H1 (cell line): ENCODE data around the gene RHOT1. TPM values are rescaled to one million over a fixed set of nuclear protein-coding genes. Genes with fewer than 3 reads are reported as not detected.
A peak's percentile ranks its signal among the peaks of the same experiment; 100 is the strongest.

ENCODE experiments used
- CTCF ChIA-PET: fragments of 300-600 bp; sonication (Branson Sonifier 250); formaldehyde crosslinking; loops from one replicate; lab custom pipeline; 2021; ENCODE audit not compliant: partially characterized antibody; lab: Charles Lee
- POLR2A ChIA-PET: fragments of 300-600 bp; sonication (Branson Sonifier 250); formaldehyde crosslinking; loops from one replicate; lab custom pipeline; 2021; ENCODE audit warnings: inconsistent platforms; ENCODE audit not compliant: partially characterized antibody; lab: Charles Lee
- DNase-seq, 2 experiments: peaks; one replicate each; pipeline versions ENCODE4 v3.0.0 to v3.0.0-alpha.2; 2010 to 2022; ENCODE audit warnings: low spot score in 2 of 2, low read depth in 1 of 2, mixed read lengths in 1 of 2
- FAIRE-seq: peaks from 2 replicates; lab custom pipeline; 2011; peaks lifted over from hg19 to GRCh38; lab: Jason Lieb, UNC
- H2AFZ ChIP-seq: 2 replicates; pipeline ENCODE4 v1.8.1; 2012; ENCODE audit warnings: low read length, inconsistent platforms
- H2AK5ac ChIP-seq: 2 replicates; pipeline ENCODE4 v1.6.1; 2013; ENCODE audit warnings: low read depth, low read length
- H2BK120ac ChIP-seq: replicated peaks from 2 replicates; pipeline ENCODE3; 2013; ENCODE audit warnings: low read depth, low read length, inconsistent platforms
- H2BK12ac ChIP-seq: 2 replicates; pipeline ENCODE4 v1.6.1; 2013; ENCODE audit warnings: low read depth, low read length
- H2BK15ac ChIP-seq: 2 replicates; pipeline ENCODE4 v1.6.1; 2013; ENCODE audit warnings: low read length
- H2BK20ac ChIP-seq: 2 replicates; pipeline ENCODE4 v1.6.1; 2013; ENCODE audit warnings: low read length
- H2BK5ac ChIP-seq: 2 replicates; pipeline ENCODE4 v1.6.1; 2013; ENCODE audit warnings: low read depth, low read length
- H3K14ac ChIP-seq: 2 replicates; pipeline ENCODE4 v1.6.1; 2013; ENCODE audit warnings: inconsistent platforms; ENCODE audit not compliant: insufficient read length
- H3K18ac ChIP-seq: 2 replicates; pipeline ENCODE4 v1.6.1; 2013; ENCODE audit warnings: low read length; ENCODE audit errors: extremely low read depth
- H3K23ac ChIP-seq: 2 replicates; pipeline ENCODE4 v1.6.1; 2013; ENCODE audit warnings: inconsistent platforms; ENCODE audit not compliant: insufficient read length
- H3K23me2 ChIP-seq: 2 replicates; pipeline ENCODE4 v1.6.1; 2013; ENCODE audit warnings: low read depth, low read length
- H3K27ac ChIP-seq: 2 replicates; pipeline ENCODE4 v1.6.1; 2011; ENCODE audit warnings: low read depth, low read length, inconsistent platforms
- H3K27me3 ChIP-seq, 4 experiments: replicated peaks in 1 of 4; 1 replicate in 1 of 4; 2 replicates in 3 of 4; pipeline versions ENCODE4 v1.6.1 to v1.8.1; 2011 to 2013; ENCODE audit warnings: low read length in 3 of 4, mild to moderate bottlenecking in 3 of 4, inconsistent platforms in 2 of 4, mixed read lengths in 2 of 4, moderate library complexity in 1 of 4; ENCODE audit not compliant: control insufficient read depth in 3 of 4, insufficient read depth in 3 of 4; ENCODE audit errors: extremely low read depth in 1 of 4
- H3K36me3 ChIP-seq, 4 experiments: 2 replicates each; pipeline versions ENCODE4 v1.6.1 to v1.8.1; 2011 to 2013; ENCODE audit warnings: mild to moderate bottlenecking in 4 of 4, low read length in 3 of 4, moderate library complexity in 2 of 4, control low read depth in 1 of 4, inconsistent platforms in 1 of 4; ENCODE audit not compliant: insufficient read depth in 4 of 4, control insufficient read depth in 2 of 4
- H3K4ac ChIP-seq: replicated peaks from 2 replicates; pipeline ENCODE3; 2013; ENCODE audit warnings: low read length, low read depth, mixed read lengths, inconsistent platforms; ENCODE audit not compliant: insufficient read length
- H3K4me1 ChIP-seq, 4 experiments: replicated peaks in 1 of 4; 1 replicate in 1 of 4; 2 replicates in 3 of 4; pipeline versions ENCODE4 v1.6.1 to v1.8.1; 2011 to 2013; ENCODE audit warnings: low read length in 3 of 4, inconsistent platforms in 2 of 4, mixed read lengths in 1 of 4; ENCODE audit not compliant: insufficient read depth in 4 of 4, control insufficient read depth in 3 of 4
- H3K4me2 ChIP-seq, 2 experiments: 2 replicates each; pipeline versions ENCODE4 v1.6.1 to v1.8.1; 2011 to 2013; ENCODE audit warnings: low read depth in 2 of 2, low read length in 2 of 2, control low read depth in 1 of 2, inconsistent platforms in 1 of 2, mild to moderate bottlenecking in 1 of 2; ENCODE audit not compliant: insufficient read depth in 1 of 2
- H3K4me3 ChIP-seq, 4 experiments: fragments of 200-600, 300-600 bp in 1 of 4; sonication (generic), shearing (Covaris generic), sonication (Bioruptor Twin) in 1 of 4; 2 replicates each; pipeline versions ENCODE4 v1.5.1 to v1.8.1; 2011 to 2016; ENCODE audit warnings: low read length in 4 of 4, low read depth in 3 of 4, control low read depth in 2 of 4, inconsistent platforms in 2 of 4, mild to moderate bottlenecking in 2 of 4, mixed read lengths in 1 of 4, moderate library complexity in 1 of 4; ENCODE audit not compliant: insufficient read depth in 2 of 4; ENCODE audit errors: extremely low read depth in 1 of 4
- H3K56ac ChIP-seq: replicated peaks from 2 replicates; pipeline ENCODE3; 2013; ENCODE audit warnings: low read depth, mild to moderate bottlenecking, mixed read lengths, low read length, inconsistent platforms; ENCODE audit not compliant: insufficient read length
- H3K79me1 ChIP-seq: 2 replicates; pipeline ENCODE4 v1.6.1; 2013; ENCODE audit warnings: low read depth, low read length, control low read depth
- H3K79me2 ChIP-seq, 2 experiments: 2 replicates each; pipeline versions ENCODE4 v1.6.1 to v1.8.1; 2012 to 2013; ENCODE audit warnings: low read length in 2 of 2, mild to moderate bottlenecking in 2 of 2, inconsistent platforms in 1 of 2; ENCODE audit not compliant: insufficient read depth in 2 of 2, control insufficient read depth in 1 of 2
- H3K9ac ChIP-seq, 4 experiments: replicated peaks in 1 of 4; 1 replicate in 1 of 4; 2 replicates in 3 of 4; pipeline versions ENCODE4 v1.6.1 to v1.8.1; 2011 to 2013; ENCODE audit warnings: low read depth in 3 of 4, low read length in 3 of 4, control low read depth in 2 of 4, mild to moderate bottlenecking in 2 of 4, moderate library complexity in 2 of 4, inconsistent platforms in 1 of 4; ENCODE audit errors: extremely low read depth in 1 of 4
- H3K9me3 ChIP-seq, 2 experiments: 2 replicates each; pipeline versions ENCODE4 v1.6.1 to v1.8.1; 2012 to 2013; ENCODE audit warnings: mild to moderate bottlenecking in 2 of 2, moderate library complexity in 2 of 2, control low read depth in 1 of 2, inconsistent platforms in 1 of 2, low read depth in 1 of 2, low read length in 1 of 2, mixed read lengths in 1 of 2; ENCODE audit not compliant: insufficient read depth in 2 of 2
- H4K20me1 ChIP-seq, 2 experiments: replicated peaks in 1 of 2; 2 replicates each; pipeline versions ENCODE3 to v1.8.1; 2011 to 2013; ENCODE audit warnings: inconsistent platforms in 2 of 2, low read length in 2 of 2, mild to moderate bottlenecking in 1 of 2; ENCODE audit not compliant: insufficient read depth in 2 of 2, control insufficient read depth in 1 of 2
- H4K5ac ChIP-seq: 2 replicates; pipeline ENCODE4 v1.6.1; 2013; ENCODE audit warnings: low read length, low read depth, mixed read lengths, inconsistent platforms; ENCODE audit not compliant: insufficient read length
- H4K8ac ChIP-seq: 2 replicates; pipeline ENCODE4 v1.8.0; 2013; ENCODE audit warnings: mild to moderate bottlenecking, moderate library complexity, low read length, inconsistent platforms; ENCODE audit not compliant: insufficient read depth; ENCODE audit errors: extremely low read depth
- H4K91ac ChIP-seq: replicated peaks from 2 replicates; pipeline ENCODE3; 2013; ENCODE audit warnings: low read length, mixed read lengths, inconsistent platforms; ENCODE audit not compliant: insufficient read length
- RNF2 ChIP-seq: fragments of 200-900, 300-1000 bp; sonication (generic); IDR thresholded peaks from 2 replicates; pipeline ENCODE4 v1.7.1; 2016; ENCODE audit warnings: borderline replicate concordance, low read depth, mild to moderate bottlenecking, antibody characterized with exemption, low read length; ENCODE audit not compliant: poor library complexity, severe bottlenecking; ENCODE audit errors: missing control alignments
- WGBS, 2 experiments: shearing (Covaris generic) in 1 of 2; methylation state at CpG; one replicate each; pipeline versions ENCODE4 v1.1.6 to v1.1.7; 2013 to 2015; ENCODE audit warnings: low lambda C conversion rate in 2 of 2, mixed read lengths in 2 of 2, inconsistent platforms in 1 of 2, low coverage in 1 of 2, missing lambda C conversion rate in 1 of 2; ENCODE audit not compliant: insufficient replicate concordance in 2 of 2, insufficient coverage in 1 of 2, insufficient read length in 1 of 2; ENCODE audit errors: extremely low coverage in 1 of 2, missing lambda C conversion rate in 1 of 2; 5-methylcytosine and 5-hydroxymethylcytosine counted together
- polyA plus RNA-seq, 7 experiments: library from polyadenylated mRNA; depleted of rRNA in 3 of 7; stranded (reverse) in 5 of 7; unstranded in 2 of 7; fragments of >200 nt in 5 of 7; fragments of 200-250 nt in 2 of 7; gene quantifications; 1 replicate in 5 of 7; 2 replicates in 1 of 7; 4 replicates in 1 of 7; pipeline versions ENCODE4 v1.2.1 to v1.2.3, GENCODE V29; 2011 to 2013; ENCODE audit warnings: missing spikeins in 2 of 7, mixed read lengths in 2 of 7
- total RNA-seq: library from RNA; stranded (reverse); fragmentation: NEBNext Ultra II Directional; extraction: Animal tissue kit (Norgen Biotek cat#: 25700); gene quantifications from 2 replicates; pipeline ENCODE4 v1.2.1, GENCODE V29; 2021

The RHOT1 gene
- total and polyA plus RNA-seq, 2 of the 8 experiments (the other 6 are each of a cell fraction or from before 2014, with no cell fraction given), result 34.2 to 38.2 TPM

- H2BK20ac ChIP-seq, result no peak overlapping the region
- H3K4me1 ChIP-seq, result peaks cover 0 to 5% (median under 1%) of the 10 kb centered on the region in 4 experiments; a peak in 4 of 7 replicates
- H3K14ac ChIP-seq, result no peak overlapping the region
- no peak overlapping the region; the same call in 1 of the 2 replicates for H3K18ac ChIP-seq
- no peak overlapping the region for H3K4ac ChIP-seq
- no peak for DNase-seq
- peak overlapping the region; percentile 35; the same call in 1 of the 2 replicates for H2BK12ac ChIP-seq
- TF ChIP-seq RNF2, result no peak
- TF ChIP-seq, all 59 proteins: peak for 0
- no peaks in the 10 kb centered on the region for H3K23me2 ChIP-seq
- H2BK5ac ChIP-seq, result no peak overlapping the region
- WGBS, 2 experiments, result 91% methylated on average over 13 of the region's 13 CpGs; no CpG with 5 or more reads in 1 of the 2 experiments
- FAIRE-seq, result no peak
- no peak overlapping the region for H3K9ac ChIP-seq
- H3K23ac ChIP-seq, result no peak overlapping the region
- H4K20me1 ChIP-seq, result no peaks in the 10 kb centered on the region
- H4K8ac ChIP-seq, result no peak overlapping the region
- H2BK120ac ChIP-seq, result no peak overlapping the region
- POLR2A ChIA-PET, result interaction anchor here (1.4 to 1.9 kb wide), 2 partner anchors 10 to 17 kb away, joined by 4 to 6 read pairs; partner anchors contain the start of gene RHOT1
- H3K79me1 ChIP-seq, result no peaks in the 10 kb centered on the region
- H3K9me3 ChIP-seq, result no peaks in the 10 kb centered on the region
- H3K4me2 ChIP-seq, result no peak overlapping the region
- H2AFZ ChIP-seq, result no peak overlapping the region
- H4K91ac ChIP-seq, result no peak overlapping the region
- no peaks in the 10 kb centered on the region for H3K36me3 ChIP-seq
- H3K79me2 ChIP-seq, result no peaks in the 10 kb centered on the region
- no peak overlapping the region for H2AK5ac ChIP-seq
- no peak overlapping the region for H4K5ac ChIP-seq
- peak overlapping the region; percentile 65; the same call in 1 of the 2 replicates for H2BK15ac ChIP-seq
- CTCF ChIA-PET, result interaction anchor here (0.6 to 2.9 kb wide), 10 partner anchors 8 to 432 kb away, joined by 3 to 14 read pairs (median 3); no protein-coding TSS in a partner anchor
- no peak overlapping the region for H3K56ac ChIP-seq
- H3K4me3 ChIP-seq, result no peak overlapping the region
- no peaks in the 10 kb centered on the region for H3K27me3 ChIP-seq
- H3K27ac ChIP-seq, result no peak overlapping the region
Measured at GRCh38 chr17:32124985-32125847, 17.1 kb upstream of the RHOT1 start.
